ENCODE measurements around the gene ZG16B. TPM values are rescaled to one million over a fixed set of nuclear protein-coding genes. Genes with fewer than 3 reads are reported as not detected.

Gene ZG16B
- total and polyA plus RNA-seq, 10 donors = 0.73 to 3.8 (median 1.5) TPM; not detected in 1

DNA sequence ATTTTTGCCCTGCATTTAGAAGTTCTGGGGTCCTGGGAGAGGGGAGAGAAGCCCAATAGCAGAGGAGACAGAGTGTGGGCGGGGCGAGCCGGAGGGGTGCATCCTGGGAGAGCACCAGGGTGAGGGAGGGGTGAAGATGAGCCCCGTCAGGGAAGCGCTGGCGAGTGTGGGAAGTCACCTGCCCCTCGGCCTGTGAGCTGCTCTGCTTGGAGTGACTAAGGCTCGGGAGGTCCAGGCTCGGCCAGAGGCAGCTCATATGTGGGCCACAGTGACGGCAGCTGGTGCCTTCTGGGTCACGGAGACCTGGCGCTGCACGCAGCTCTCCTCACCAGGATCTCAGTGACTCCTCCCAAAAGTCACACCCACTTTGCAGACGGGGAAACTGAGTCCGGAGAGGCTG lies 1.1 kb downstream of the ZG16B start:
- peak; percentile 41 for DNase-seq
- no peak overlapping the region for H3K27ac ChIP-seq
- intact Hi-C loops (cut with DNase I; ENCODE audit: low total_unique reads) = no loop called here
- 79 to 92% (median 88%) methylated on average over 15 of the region's 15 CpGs for WGBS, 5 donors
- TF ChIP-seq CTCF (IDR thresholded peaks at IDR 0.05 in 8 of 11, conservative IDR thresholded peaks at IDR 0.05 in 3 of 11) (no peak), POLR2AphosphoS5 (IDR thresholded peaks at IDR 0.05) (no peak), POLR2A (IDR thresholded peaks at IDR 0.05) (no peak)
- no peak overlapping the region for H3K4me3 ChIP-seq
- H3K27me3 ChIP-seq (replicated peaks in 1 of 7) = peaks cover 0 to 66% (median 0%) of the 10 kb centered on the region in 7 donors
- peaks cover 0 to 30% (median 10%) of the 10 kb centered on the region in 6 donors for H3K4me1 ChIP-seq
- no peaks in the 10 kb centered on the region for H3K36me3 ChIP-seq
- no peaks in the 10 kb centered on the region for H3K9me3 ChIP-seq

- WGBS, 5 donors = 29 to 77% (median 66%) methylated on average over 5 to 7 of the region's 7 CpGs
- intact Hi-C loops (cut with DNase I; ENCODE audit: low total_unique reads) = no loop called here
- H3K4me1 ChIP-seq = peaks cover 0 to 25% (median 14%) of the 10 kb centered on the region in 6 donors
- H3K4me3 ChIP-seq = no peak overlapping the region
- DNase-seq = peak; percentile 6
- H3K27ac ChIP-seq = no peak overlapping the region
- no peaks in the 10 kb centered on the region for H3K9me3 ChIP-seq
- H3K27me3 ChIP-seq (replicated peaks in 1 of 7) = peaks cover 0 to 74% (median 0%) of the 10 kb centered on the region in 7 donors
- no peak for TF ChIP-seq CTCF (IDR thresholded peaks at IDR 0.05 in 8 of 11, conservative IDR thresholded peaks at IDR 0.05 in 3 of 11)
- H3K36me3 ChIP-seq = no peaks in the 10 kb centered on the region
These were observed 3.7 kb downstream of the ZG16B start for GRCh38 chr16:2833776-2834175.

- Histone ChIP-seq H3K27ac (no peak overlapping the region), H3K36me3 (no peaks in the 10 kb centered on the region), H3K9me3 (no peaks in the 10 kb centered on the region), H3K4me1 (peaks cover 0 to 18% (median 11%) of the 10 kb centered on the region in 6 donors), H3K4me3 (no peak overlapping the region), H3K27me3 (replicated peaks in 1 of 7) (peaks cover 0 to 67% (median 0%) of the 10 kb centered on the region in 7 donors)
- 81 to 95% (median 87%) methylated on average over 3 of the region's 3 CpGs for WGBS, 5 donors
- DNase-seq = no peak
- intact Hi-C loops (cut with DNase I; ENCODE audit: low total_unique reads) = no loop called here
- TF ChIP-seq CTCF (IDR thresholded peaks at IDR 0.05 in 8 of 11, conservative IDR thresholded peaks at IDR 0.05 in 3 of 11) = no peak
- no peak for TF ChIP-seq POLR2A (IDR thresholded peaks at IDR 0.05)
- no peak for TF ChIP-seq POLR2AphosphoS5 (IDR thresholded peaks at IDR 0.05)
These were observed 4.9 kb downstream of the ZG16B start for GRCh38 chr16:2834968-2835367.

GRCh38 chr16:2835638-2836493 lies 5.8 kb downstream of the ZG16B start:
- TF ChIP-seq POLR2A (IDR thresholded peaks at IDR 0.05) = no peak
- no peak for TF ChIP-seq CTCF (IDR thresholded peaks at IDR 0.05 in 8 of 11, conservative IDR thresholded peaks at IDR 0.05 in 3 of 11)
- TF ChIP-seq POLR2AphosphoS5 (IDR thresholded peaks at IDR 0.05) = no peak
- Histone ChIP-seq H3K4me1 (peaks cover 0 to 18% (median 14%) of the 10 kb centered on the region in 6 donors), H3K27me3 (replicated peaks in 1 of 7) (peaks cover 0 to 58% (median 0%) of the 10 kb centered on the region in 7 donors), H3K36me3 (no peaks in the 10 kb centered on the region), H3K4me3 (no peak overlapping the region), H3K27ac (no peak overlapping the region), H3K9me3 (no peaks in the 10 kb centered on the region)
- intact Hi-C loops (cut with DNase I; ENCODE audit: low total_unique reads) = no loop called here
- DNase-seq = peak; percentile 40
- 51 to 62% (median 52%) methylated on average over 22 of the region's 22 CpGs for WGBS, 5 donors

All from spleen (tissue), 11 donors.